Measurements from ENCODE around the gene KLK1.

DNA sequence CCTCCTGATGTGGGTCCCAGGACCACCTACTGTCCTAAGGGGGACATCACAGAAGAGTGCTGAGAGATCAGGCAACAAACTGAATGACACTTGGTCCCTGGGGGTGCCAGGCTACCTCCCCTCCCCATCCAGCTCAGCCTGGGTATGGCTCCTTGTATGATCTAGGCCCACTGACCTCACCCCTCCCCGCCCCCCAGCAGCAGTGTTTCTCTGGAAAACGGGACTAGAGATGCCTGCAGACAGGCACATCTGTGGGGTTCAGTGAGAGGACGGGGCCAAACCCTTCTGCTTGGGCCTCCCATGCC, 24.1 kb downstream of the KLK1 start:
- TF ChIP-seq REST (IDR thresholded peaks at IDR 0.05; ENCODE audit: insufficient read depth in 1 of 2, low read depth in 2 of 2, low read length in 1 of 2) (no peak), SIN3A (IDR thresholded peaks at IDR 0.05; ENCODE audit: borderline replicate concordance, insufficient read depth, low read depth, low read length) (no peak), TCF7L2 (IDR thresholded peaks at IDR 0.05; ENCODE audit: low read depth, low read length) (no peak)

Measured in Panc1 (cell line).